Measurements from ENCODE around the gene IDE. TPM values are rescaled to one million over a fixed set of nuclear protein-coding genes. Genes with fewer than 3 reads are reported as not detected.
"Not testable (repeated sequence)": the region's sequence is repeated elsewhere in the genome, so short reads cannot be mapped to it uniquely, and the experiment has no call there.

The IDE gene
- total and polyA plus RNA-seq, 12 donors = 8.6 to 62.0 (median 37.3) TPM

DNA sequence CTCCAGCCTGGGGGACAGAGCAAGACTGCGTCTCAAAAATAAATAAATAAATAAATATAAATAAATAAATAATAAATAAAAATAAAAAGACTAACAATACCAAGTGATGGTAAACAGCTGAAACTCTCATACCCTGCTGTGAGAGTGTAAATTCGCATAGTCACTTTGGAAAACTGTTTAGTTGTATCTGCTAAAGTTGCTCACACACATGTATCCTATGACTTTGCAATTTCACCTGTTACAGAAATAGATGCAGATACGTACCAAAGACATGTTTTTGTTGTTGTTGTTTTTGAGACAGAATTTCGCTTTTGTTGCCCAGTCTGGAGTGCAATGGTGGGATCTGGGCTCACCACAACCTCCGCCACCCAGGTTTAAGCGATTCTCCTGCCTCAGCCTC lies 135.7 kb downstream of the IDE start:
- H3K36me3 ChIP-seq (replicated peaks in 1 of 2) = no peaks in the 10 kb centered on the region
- no peaks in the 10 kb centered on the region for H3K9me3 ChIP-seq (replicated peaks in 1 of 3)
- no peaks in the 10 kb centered on the region for H3K27me3 ChIP-seq
- DNase-seq = no peak
- TF ChIP-seq, protein P1, sequence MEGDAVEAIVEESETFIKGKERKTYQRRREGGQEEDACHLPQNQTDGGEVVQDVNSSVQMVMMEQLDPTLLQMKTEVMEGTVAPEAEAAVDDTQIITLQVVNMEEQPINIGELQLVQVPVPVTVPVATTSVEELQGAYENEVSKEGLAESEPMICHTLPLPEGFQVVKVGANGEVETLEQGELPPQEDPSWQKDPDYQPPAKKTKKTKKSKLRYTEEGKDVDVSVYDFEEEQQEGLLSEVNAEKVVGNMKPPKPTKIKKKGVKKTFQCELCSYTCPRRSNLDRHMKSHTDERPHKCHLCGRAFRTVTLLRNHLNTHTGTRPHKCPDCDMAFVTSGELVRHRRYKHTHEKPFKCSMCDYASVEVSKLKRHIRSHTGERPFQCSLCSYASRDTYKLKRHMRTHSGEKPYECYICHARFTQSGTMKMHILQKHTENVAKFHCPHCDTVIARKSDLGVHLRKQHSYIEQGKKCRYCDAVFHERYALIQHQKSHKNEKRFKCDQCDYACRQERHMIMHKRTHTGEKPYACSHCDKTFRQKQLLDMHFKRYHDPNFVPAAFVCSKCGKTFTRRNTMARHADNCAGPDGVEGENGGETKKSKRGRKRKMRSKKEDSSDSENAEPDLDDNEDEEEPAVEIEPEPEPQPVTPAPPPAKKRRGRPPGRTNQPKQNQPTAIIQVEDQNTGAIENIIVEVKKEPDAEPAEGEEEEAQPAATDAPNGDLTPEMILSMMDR (IDR thresholded peaks at IDR 0.05) = no peak
- no peak for TF ChIP-seq POLR2A (IDR thresholded peaks at IDR 0.05)
- no peaks in the 10 kb centered on the region for H3K4me1 ChIP-seq (replicated peaks in 1 of 2)
- H3K4me3 ChIP-seq = no peak overlapping the region
- no peak overlapping the region for H3K27ac ChIP-seq
- intact Hi-C loops (cut with DNase I) = loop anchor here (10.0 kb wide), 2 partner anchors 143 to 353 kb away; partner anchors contain the start of genes CPEB3 (in 1 of the 2) and MARCHF5 (in 1 of the 2)
- 91 to 97% (median 94%) methylated on average over 6 of the region's 6 CpGs for WGBS, 4 donors

- Histone ChIP-seq H3K27me3 (no peaks in the 10 kb centered on the region), H3K4me1 (replicated peaks in 1 of 2) (no peaks in the 10 kb centered on the region), H3K27ac (no peak overlapping the region), H3K9me3 (replicated peaks in 1 of 3) (no peaks in the 10 kb centered on the region), H3K36me3 (replicated peaks in 1 of 2) (no peaks in the 10 kb centered on the region), H3K4me3 (no peak overlapping the region)
- TF ChIP-seq POLR2A (IDR thresholded peaks at IDR 0.05) = no peak
- TF ChIP-seq, protein P1 (IDR thresholded peaks at IDR 0.05) = no peak
- 79 to 86% (median 83%) methylated on average over 5 of the region's 5 CpGs for WGBS, 4 donors
- no peak for DNase-seq
- intact Hi-C loops (cut with DNase I) = loop anchor here (10.0 kb wide), 2 partner anchors 142 to 352 kb away; partner anchors contain the start of genes CPEB3 (in 1 of the 2) and MARCHF5 (in 1 of the 2)
Measured at GRCh38 chr10:92436611-92437010, 137.3 kb downstream of the IDE start.

GRCh38 chr10:92436065-92436464 lies 137.8 kb downstream of the IDE start:
- WGBS, 4 donors = 77 to 92% (median 86%) methylated on average over 5 of the region's 5 CpGs
- H3K9me3 ChIP-seq (replicated peaks in 1 of 3); H3K4me1 ChIP-seq (replicated peaks in 1 of 2); DNase-seq; H3K27me3 ChIP-seq; H3K36me3 ChIP-seq (replicated peaks in 1 of 2); H3K4me3 ChIP-seq; H3K27ac ChIP-seq: not testable (repeated sequence)
- intact Hi-C loops (cut with DNase I) = loop anchor here (10.0 kb wide), 2 partner anchors 141 to 351 kb away; partner anchors contain the start of genes CPEB3 (in 1 of the 2) and MARCHF5 (in 1 of the 2)

- H3K9me3 ChIP-seq (replicated peaks in 1 of 3) = no peaks in the 10 kb centered on the region
- H3K36me3 ChIP-seq (replicated peaks in 1 of 2) = no peaks in the 10 kb centered on the region
- no peak for DNase-seq
- no peak for TF ChIP-seq POLR2A (IDR thresholded peaks at IDR 0.05)
- TF ChIP-seq, protein P1 (IDR thresholded peaks at IDR 0.05) = no peak
- intact Hi-C loops (cut with DNase I) = loop anchor here (5.0 to 10.0 kb wide), 3 partner anchors 140 to 352 kb away; partner anchors contain the start of genes CPEB3 (in 1 of the 2) and MARCHF5 (in 1 of the 2)
- H3K4me3 ChIP-seq = no peak overlapping the region
- H3K4me1 ChIP-seq (replicated peaks in 1 of 2) = no peaks in the 10 kb centered on the region
- H3K27me3 ChIP-seq = no peaks in the 10 kb centered on the region
- no peak overlapping the region for H3K27ac ChIP-seq
- WGBS, 4 donors = 87 to 98% (median 92%) methylated on average over 4 of the region's 4 CpGs
Measured at GRCh38 chr10:92434385-92434784, 139.5 kb downstream of the IDE start.

- H3K4me3 ChIP-seq = no peak overlapping the region
- WGBS, 4 donors = 38 to 51% (median 47%) methylated on average over 4 of the region's 4 CpGs
- no peaks in the 10 kb centered on the region for H3K27me3 ChIP-seq
- intact Hi-C loops (cut with DNase I) = loop anchor here (5.0 to 10.0 kb wide), 3 partner anchors 138 to 350 kb away; partner anchors contain the start of genes CPEB3 (in 1 of the 2) and MARCHF5 (in 1 of the 2)
- no peaks in the 10 kb centered on the region for H3K4me1 ChIP-seq (replicated peaks in 1 of 2)
- DNase-seq = no peak
- H3K9me3 ChIP-seq (replicated peaks in 1 of 3) = no peaks in the 10 kb centered on the region
- TF ChIP-seq, protein P1 (IDR thresholded peaks at IDR 0.05) = no peak
- no peak for TF ChIP-seq POLR2A (IDR thresholded peaks at IDR 0.05)
- no peak overlapping the region for H3K27ac ChIP-seq
- no peaks in the 10 kb centered on the region for H3K36me3 ChIP-seq (replicated peaks in 1 of 2)
Measured at GRCh38 chr10:92432596-92432995, 141.3 kb downstream of the IDE start.
